SK-N-SH (cell line): ENCODE data around the gene ZNF425. TPM values are rescaled to one million over a fixed set of nuclear protein-coding genes. Genes with fewer than 3 reads are reported as not detected.
A peak's percentile ranks its signal among the peaks of the same experiment; 100 is the strongest.

Experiments used
- CTCF ChIA-PET: fragments of 300-600, 350-600 bp; formaldehyde crosslinking; extraction: SDS; loops from one replicate; lab custom pipeline; 2021; lab: Yijun Ruan, JAX
- POLR2A ChIA-PET: fragments of 350-600 bp; sonication (Branson Sonifier 250); formaldehyde crosslinking; extraction: SDS; loops from one replicate; lab custom pipeline; 2020; ENCODE audit warnings: antibody characterized with exemption, inconsistent platforms; lab: Yijun Ruan, JAX
- DNase-seq: peaks from one replicate; pipeline ENCODE4 v3.0.0; 2012
- H2AFZ ChIP-seq: fragments of 200-600 bp; sonication (generic); 2 replicates; pipeline ENCODE4 v1.8.1; 2016; ENCODE audit warnings: antibody characterized with exemption, mild to moderate bottlenecking, low read depth
- H3F3A ChIP-seq: fragments of 200-600 bp; sonication (generic); replicated peaks from 2 replicates; pipeline ENCODE3; 2016; ENCODE audit warnings: antibody characterized with exemption, mild to moderate bottlenecking; ENCODE audit not compliant: insufficient read depth
- H3K27ac ChIP-seq, 2 experiments: fragments of 200-500 bp in 1 of 2; fragments of 200-600 bp in 1 of 2; sonication (Bioruptor generic) in 1 of 2; sonication (generic), shearing (Covaris generic) in 1 of 2; 2 replicates each; pipeline versions ENCODE4 v1.5.1 to v1.6.1; 2014 to 2016; ENCODE audit warnings: low read depth in 2 of 2, inconsistent platforms in 1 of 2, low read length in 1 of 2, mild to moderate bottlenecking in 1 of 2, mixed read lengths in 1 of 2
- H3K27me3 ChIP-seq: fragments of 200-600 bp; sonication (generic), shearing (Covaris generic); 2 replicates; pipeline ENCODE4 v1.6.1; 2016; ENCODE audit warnings: mixed run types; ENCODE audit not compliant: insufficient read depth
- H3K36me3 ChIP-seq, 2 experiments: fragments of 200-500 bp in 1 of 2; fragments of 200-600 bp in 1 of 2; sonication (Bioruptor generic) in 1 of 2; sonication (generic) in 1 of 2; replicated peaks in 1 of 2; 2 replicates each; pipeline versions ENCODE3 to v1.5.1; 2014 to 2016; ENCODE audit warnings: low read length in 1 of 2, mild to moderate bottlenecking in 1 of 2; ENCODE audit not compliant: insufficient read depth in 2 of 2, control insufficient read depth in 1 of 2
- H3K4me1 ChIP-seq, 2 experiments: fragments of 200-500 bp in 1 of 2; fragments of 200-600 bp in 1 of 2; sonication (Bioruptor generic) in 1 of 2; sonication (generic), shearing (Covaris generic) in 1 of 2; 2 replicates each; pipeline versions ENCODE4 v1.5.1 to v1.6.1; 2014 to 2016; ENCODE audit warnings: low read depth in 1 of 2, low read length in 1 of 2, mixed run types in 1 of 2; ENCODE audit not compliant: insufficient read depth in 2 of 2, control insufficient read depth in 1 of 2
- H3K4me2 ChIP-seq: fragments of 200-600 bp; sonication (generic), shearing (Covaris generic); 2 replicates; pipeline ENCODE4 v1.6.1; 2017; ENCODE audit warnings: mixed run types
- H3K4me3 ChIP-seq, 2 experiments: fragments of 200-500 bp in 1 of 2; fragments of 200-600 bp in 1 of 2; sonication (Bioruptor generic) in 1 of 2; sonication (generic), shearing (Covaris generic) in 1 of 2; 2 replicates each; pipeline versions ENCODE4 v1.5.1 to v1.8.1; 2014 to 2016; ENCODE audit warnings: low read depth in 2 of 2, inconsistent platforms in 1 of 2, low read length in 1 of 2, mild to moderate bottlenecking in 1 of 2, mixed read lengths in 1 of 2, moderate library complexity in 1 of 2
- H3K79me2 ChIP-seq: fragments of 200-600 bp; sonication (generic); 2 replicates; pipeline ENCODE4 v1.8.1; 2017; ENCODE audit warnings: mild to moderate bottlenecking; ENCODE audit not compliant: insufficient read depth
- H3K9ac ChIP-seq: fragments of 200-600 bp; sonication (generic); 2 replicates; pipeline ENCODE4 v1.6.1; 2017; ENCODE audit warnings: mixed run types
- H3K9me2 ChIP-seq: fragments of 200-600 bp; sonication (generic); 2 replicates; pipeline ENCODE4 v1.6.1; 2017; ENCODE audit warnings: mixed run types
- H3K9me3 ChIP-seq: fragments of 200-600 bp; sonication (generic); 2 replicates; pipeline ENCODE4 v1.6.1; 2017; ENCODE audit warnings: mixed run types, mild to moderate bottlenecking, moderate library complexity
- H4K20me1 ChIP-seq: fragments of 200-600 bp; sonication (generic); 2 replicates; pipeline ENCODE4 v1.6.1; 2017; ENCODE audit warnings: mild to moderate bottlenecking, mixed run types; ENCODE audit not compliant: insufficient read depth
- CHD2 ChIP-seq: fragments of 150-350 bp; IDR thresholded peaks from 2 replicates; pipeline ENCODE4 v1.6.1; 2018; ENCODE audit warnings: low read length; ENCODE audit not compliant: partially characterized antibody
- EZH2phosphoT487 ChIP-seq: fragments of 200-600 bp; sonication (generic); IDR thresholded peaks from 2 replicates; pipeline ENCODE4 v1.6.1; 2017; ENCODE audit warnings: low read depth, mixed run types, mild to moderate bottlenecking, antibody characterized with exemption, moderate library complexity, borderline replicate concordance
- GABPA ChIP-seq: IDR thresholded peaks from 2 replicates; pipeline ENCODE4 v1.4.0; 2012; ENCODE audit warnings: low read depth, mild to moderate bottlenecking
- JUND ChIP-seq: IDR thresholded peaks from 2 replicates; pipeline ENCODE4 v1.4.0; 2012
- MXI1 ChIP-seq: IDR thresholded peaks from 2 replicates; pipeline ENCODE4 v1.6.1; 2012; ENCODE audit warnings: mild to moderate bottlenecking, low read depth, low read length, improper control_type of control experiment
- NFIC ChIP-seq: IDR thresholded peaks from 2 replicates; pipeline ENCODE4 v1.4.0; 2012; ENCODE audit warnings: borderline replicate concordance
- RXRA ChIP-seq: IDR thresholded peaks from 2 replicates; pipeline ENCODE4 v1.4.0; 2012; ENCODE audit warnings: low read depth, mild to moderate bottlenecking, borderline replicate concordance
- SIN3A ChIP-seq: IDR thresholded peaks from 2 replicates; pipeline ENCODE4 v1.6.1; 2012; ENCODE audit warnings: low read depth, mild to moderate bottlenecking, low read length, moderate library complexity, borderline replicate concordance
- TEAD4 ChIP-seq: IDR thresholded peaks from 2 replicates; pipeline ENCODE4 v1.4.0; 2012; ENCODE audit warnings: mild to moderate bottlenecking, borderline replicate concordance; ENCODE audit not compliant: insufficient read depth
- YY1 ChIP-seq: IDR thresholded peaks from 2 replicates; pipeline ENCODE4 v1.4.0; 2012; ENCODE audit warnings: low read depth, mild to moderate bottlenecking
- WGBS: methylation state at CpG from one replicate; pipeline ENCODE4 v1.1.6; 2017; ENCODE audit warnings: low lambda C conversion rate; 5-methylcytosine and 5-hydroxymethylcytosine counted together
- polyA plus RNA-seq, 3 experiments: library from polyadenylated mRNA; depleted of rRNA; stranded (reverse); fragments of >200 nt; gene quantifications; 2 replicates each; pipeline ENCODE4 v1.2.3, GENCODE V29; 2012
- TF ChIP-seq, protein P1 (sequence below): fragments of 150-350 bp; IDR thresholded peaks from 2 replicates; pipeline ENCODE4 v1.6.1; 2016; ENCODE audit warnings: mild to moderate bottlenecking, low read depth, low read length
- TF ChIP-seq, protein P2 (sequence below): IDR thresholded peaks from 2 replicates; pipeline ENCODE4; 2012
- TF ChIP-seq, protein P3 (sequence below): fragments of 200-600 bp; sonication (generic); IDR thresholded peaks from 2 replicates; pipeline ENCODE4 v1.6.1; 2017; ENCODE audit warnings: antibody characterized with exemption, mild to moderate bottlenecking, moderate library complexity
- TF ChIP-seq, protein P4 (sequence below): IDR thresholded peaks from 2 replicates; pipeline ENCODE4 v1.4.0; 2012; ENCODE audit warnings: low read depth, borderline replicate concordance

The ZNF425 gene
- polyA plus RNA-seq, 1 of the 3 experiments (the other 2 are of a cell fraction) = 1.4 TPM

DNA sequence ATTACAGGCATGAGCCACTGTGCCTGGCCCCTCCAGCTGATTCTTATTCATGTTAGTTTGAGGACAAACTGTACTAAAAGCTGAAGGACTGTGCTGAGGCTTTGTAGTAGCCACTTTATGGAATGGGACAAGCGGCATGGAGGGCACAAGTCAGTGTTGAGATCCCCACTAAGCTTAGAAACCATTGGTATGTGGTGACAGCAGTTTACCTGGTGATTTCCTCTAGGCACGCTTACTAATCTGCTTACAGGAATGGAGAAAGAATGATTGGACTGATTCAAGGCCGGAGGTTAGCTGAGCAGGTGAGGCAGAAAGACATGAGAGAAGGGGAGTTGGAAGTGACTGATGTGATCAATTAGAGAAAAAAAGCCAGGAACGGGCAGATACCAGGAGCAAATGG lies 24.9 kb upstream of the ZNF425 start:
- H2AFZ ChIP-seq = no peak overlapping the region
- peaks cover 6% of the 10 kb centered on the region for H3F3A ChIP-seq
- DNase-seq = no peak
- H3K79me2 ChIP-seq = peaks cover 81% of the 10 kb centered on the region
- POLR2A ChIA-PET = interaction anchor here (0.8 kb wide), 1 partner anchor 25 kb away, joined by 4 read pairs; no protein-coding TSS in a partner anchor
- H3K9me2 ChIP-seq = no peaks in the 10 kb centered on the region
- H3K4me3 ChIP-seq = no peak overlapping the region
- no peaks in the 10 kb centered on the region for H3K27me3 ChIP-seq
- H4K20me1 ChIP-seq = peaks cover 28% of the 10 kb centered on the region
- H3K9me3 ChIP-seq = no peaks in the 10 kb centered on the region
- no peak overlapping the region for H3K4me2 ChIP-seq
- peaks cover 3 to 18% of the 10 kb centered on the region in 2 experiments for H3K36me3 ChIP-seq
- H3K9ac ChIP-seq = no peak overlapping the region
- no peak overlapping the region for H3K27ac ChIP-seq
- TF ChIP-seq, protein P1, sequence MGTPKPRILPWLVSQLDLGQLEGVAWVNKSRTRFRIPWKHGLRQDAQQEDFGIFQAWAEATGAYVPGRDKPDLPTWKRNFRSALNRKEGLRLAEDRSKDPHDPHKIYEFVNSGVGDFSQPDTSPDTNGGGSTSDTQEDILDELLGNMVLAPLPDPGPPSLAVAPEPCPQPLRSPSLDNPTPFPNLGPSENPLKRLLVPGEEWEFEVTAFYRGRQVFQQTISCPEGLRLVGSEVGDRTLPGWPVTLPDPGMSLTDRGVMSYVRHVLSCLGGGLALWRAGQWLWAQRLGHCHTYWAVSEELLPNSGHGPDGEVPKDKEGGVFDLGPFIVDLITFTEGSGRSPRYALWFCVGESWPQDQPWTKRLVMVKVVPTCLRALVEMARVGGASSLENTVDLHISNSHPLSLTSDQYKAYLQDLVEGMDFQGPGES = no peak
- TF ChIP-seq NFIC = no peak
- TF ChIP-seq TEAD4 = no peak
- TF ChIP-seq GABPA = no peak
- WGBS = 72% methylated on average over 4 of the region's 4 CpGs
- CTCF ChIA-PET = interaction anchor here (1.5 to 7.0 kb wide), 4 partner anchors 12 to 44 kb away, joined by 4 to 83 read pairs (median 7); partner anchors contain the start of gene ZNF282
- H3K4me1 ChIP-seq = no peaks in the 10 kb centered on the region; a peak in 2 of 4 replicates

DNA sequence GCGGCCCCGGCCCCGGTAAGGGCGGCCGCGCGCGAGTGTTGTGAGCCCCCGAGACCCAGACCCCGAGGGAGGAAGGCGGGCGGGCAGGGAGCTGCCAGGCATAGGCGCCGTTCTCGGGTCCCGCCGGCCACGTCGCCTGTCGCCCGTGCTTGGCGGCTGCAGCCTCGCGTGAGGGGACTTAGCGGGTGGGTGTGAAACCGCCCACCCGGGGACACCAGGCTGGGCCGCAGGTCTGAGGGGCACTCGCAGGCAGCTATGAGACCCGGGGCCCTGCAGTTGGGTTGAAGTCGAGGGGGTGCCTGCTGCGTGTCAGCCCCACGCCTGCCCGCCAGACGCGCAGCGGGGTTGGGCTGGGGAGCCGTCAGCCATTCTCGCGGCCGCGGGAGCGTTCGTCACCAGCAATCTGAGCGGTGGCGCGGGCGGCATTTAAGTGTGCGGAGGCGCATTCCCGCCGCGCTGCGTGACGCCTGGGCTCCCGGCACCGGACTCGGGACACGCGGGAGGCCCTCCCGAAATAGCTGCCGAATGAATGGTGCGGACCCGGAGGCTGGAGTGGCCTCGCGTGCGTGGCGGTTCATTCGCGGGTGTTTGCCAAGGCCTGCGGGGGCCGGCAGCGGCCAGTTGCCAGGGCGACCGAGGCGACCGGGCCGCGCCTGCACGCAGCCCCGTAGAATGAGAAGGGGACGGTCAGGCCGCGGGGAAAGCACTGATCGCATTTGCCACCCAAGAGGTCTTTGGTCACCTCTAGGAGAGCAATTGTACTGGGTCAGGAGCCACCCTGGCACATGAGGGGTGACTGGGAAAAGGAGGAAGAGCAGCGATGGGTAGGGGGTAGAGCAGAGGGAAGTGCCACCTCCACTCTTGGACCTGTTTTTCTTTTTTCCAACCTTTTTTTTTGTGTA lies 21.9 kb upstream of the ZNF425 start:
- H3K79me2 ChIP-seq = peaks cover 54% of the 10 kb centered on the region
- peak; percentile 87 for DNase-seq
- H3K27me3 ChIP-seq = no peaks in the 10 kb centered on the region
- TF ChIP-seq, protein P2, sequence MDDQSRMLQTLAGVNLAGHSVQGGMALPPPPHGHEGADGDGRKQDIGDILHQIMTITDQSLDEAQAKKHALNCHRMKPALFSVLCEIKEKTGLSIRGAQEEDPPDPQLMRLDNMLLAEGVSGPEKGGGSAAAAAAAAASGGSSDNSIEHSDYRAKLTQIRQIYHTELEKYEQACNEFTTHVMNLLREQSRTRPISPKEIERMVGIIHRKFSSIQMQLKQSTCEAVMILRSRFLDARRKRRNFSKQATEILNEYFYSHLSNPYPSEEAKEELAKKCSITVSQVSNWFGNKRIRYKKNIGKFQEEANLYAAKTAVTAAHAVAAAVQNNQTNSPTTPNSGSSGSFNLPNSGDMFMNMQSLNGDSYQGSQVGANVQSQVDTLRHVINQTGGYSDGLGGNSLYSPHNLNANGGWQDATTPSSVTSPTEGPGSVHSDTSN = no peak
- TF ChIP-seq, protein P3, sequence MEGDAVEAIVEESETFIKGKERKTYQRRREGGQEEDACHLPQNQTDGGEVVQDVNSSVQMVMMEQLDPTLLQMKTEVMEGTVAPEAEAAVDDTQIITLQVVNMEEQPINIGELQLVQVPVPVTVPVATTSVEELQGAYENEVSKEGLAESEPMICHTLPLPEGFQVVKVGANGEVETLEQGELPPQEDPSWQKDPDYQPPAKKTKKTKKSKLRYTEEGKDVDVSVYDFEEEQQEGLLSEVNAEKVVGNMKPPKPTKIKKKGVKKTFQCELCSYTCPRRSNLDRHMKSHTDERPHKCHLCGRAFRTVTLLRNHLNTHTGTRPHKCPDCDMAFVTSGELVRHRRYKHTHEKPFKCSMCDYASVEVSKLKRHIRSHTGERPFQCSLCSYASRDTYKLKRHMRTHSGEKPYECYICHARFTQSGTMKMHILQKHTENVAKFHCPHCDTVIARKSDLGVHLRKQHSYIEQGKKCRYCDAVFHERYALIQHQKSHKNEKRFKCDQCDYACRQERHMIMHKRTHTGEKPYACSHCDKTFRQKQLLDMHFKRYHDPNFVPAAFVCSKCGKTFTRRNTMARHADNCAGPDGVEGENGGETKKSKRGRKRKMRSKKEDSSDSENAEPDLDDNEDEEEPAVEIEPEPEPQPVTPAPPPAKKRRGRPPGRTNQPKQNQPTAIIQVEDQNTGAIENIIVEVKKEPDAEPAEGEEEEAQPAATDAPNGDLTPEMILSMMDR = no peak
- TF ChIP-seq CHD2 = peak; percentile 29
- peak; percentile 58; the same call in 1 of the 2 replicates for TF ChIP-seq SIN3A
- no peak for TF ChIP-seq RXRA
- no peak for TF ChIP-seq JUND
- TF ChIP-seq YY1 = peak; percentile 64; the same call in 1 of the 2 replicates
- peak; percentile 75 for TF ChIP-seq MXI1
- no peak for TF ChIP-seq GABPA
- TF ChIP-seq, protein P4, sequence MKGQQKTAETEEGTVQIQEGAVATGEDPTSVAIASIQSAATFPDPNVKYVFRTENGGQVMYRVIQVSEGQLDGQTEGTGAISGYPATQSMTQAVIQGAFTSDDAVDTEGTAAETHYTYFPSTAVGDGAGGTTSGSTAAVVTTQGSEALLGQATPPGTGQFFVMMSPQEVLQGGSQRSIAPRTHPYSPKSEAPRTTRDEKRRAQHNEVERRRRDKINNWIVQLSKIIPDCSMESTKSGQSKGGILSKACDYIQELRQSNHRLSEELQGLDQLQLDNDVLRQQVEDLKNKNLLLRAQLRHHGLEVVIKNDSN = no peak
- TF ChIP-seq, protein P1 = no peak
- no peak for TF ChIP-seq EZH2phosphoT487
- POLR2A ChIA-PET = interaction anchor here (0.6 to 3.7 kb wide), 7 partner anchors 10 to 120 kb away, joined by 3 to 37 read pairs (median 6); partner anchors contain the start of genes PDIA4, ZNF282, ZNF425 and ZNF783
- peak overlapping the region; percentile 95 for H3K4me2 ChIP-seq
- peak overlapping the region; percentile 64 to 95 for H3K4me3 ChIP-seq
- H3K27ac ChIP-seq = peak overlapping the region; percentile 77 to 78
- CTCF ChIA-PET = interaction anchor here (0.7 to 7.0 kb wide), 47 partner anchors 9 to 640 kb away, joined by 3 to 83 read pairs (median 4); partner anchors contain the start of genes ZNF282, ZNF425 and ZNF783
- no peaks in the 10 kb centered on the region; a peak in 2 of 4 replicates for H3K4me1 ChIP-seq
- peaks cover 21% of the 10 kb centered on the region for H3F3A ChIP-seq
- peak overlapping the region; percentile 88 for H3K9ac ChIP-seq
- peaks cover 21% of the 10 kb centered on the region for H4K20me1 ChIP-seq
- no peaks in the 10 kb centered on the region for H3K36me3 ChIP-seq
- under 1% methylated on average over 55 of the region's 86 CpGs for WGBS
- peak overlapping the region; percentile 77 for H2AFZ ChIP-seq
- H3K9me3 ChIP-seq = no peaks in the 10 kb centered on the region
- no peaks in the 10 kb centered on the region for H3K9me2 ChIP-seq
